ENCODE results near the gene ADGRV1.
"Not testable (repeated sequence)": the region's sequence is repeated elsewhere in the genome, so short reads cannot be mapped to it uniquely, and the experiment has no call there.

The ADGRV1 gene

GRCh38 chr5:90593083-90593482, 34.5 kb downstream of the ADGRV1 start:
- WGBS, 2 experiments: 97 to 98% methylated on average over 5 to 6 of the region's 6 CpGs
- H3K36me3 ChIP-seq (ENCODE audit: control insufficient read depth, insufficient read depth, low read length); H3K9me3 ChIP-seq (ENCODE audit: control insufficient read depth, low read length); H3K4me3 ChIP-seq (ENCODE audit: insufficient read depth, low read depth, low read length); H3K4me1 ChIP-seq (ENCODE audit: control insufficient read depth, insufficient read depth, low read length); H3K27ac ChIP-seq (ENCODE audit: insufficient read depth, low read depth, low read length, poor library complexity, severe bottlenecking); H3K27me3 ChIP-seq (ENCODE audit: control insufficient read depth, insufficient read depth, low read length, poor library complexity, severe bottlenecking): not testable (repeated sequence)

- not testable (repeated sequence) for H3K27me3 ChIP-seq (ENCODE audit: control insufficient read depth, insufficient read depth, low read length, poor library complexity, severe bottlenecking); H3K9me3 ChIP-seq (ENCODE audit: control insufficient read depth, low read length); H3K4me1 ChIP-seq (ENCODE audit: control insufficient read depth, insufficient read depth, low read length); H3K4me3 ChIP-seq (ENCODE audit: insufficient read depth, low read depth, low read length); H3K36me3 ChIP-seq (ENCODE audit: control insufficient read depth, insufficient read depth, low read length); H3K27ac ChIP-seq (ENCODE audit: insufficient read depth, low read depth, low read length, poor library complexity, severe bottlenecking)
- WGBS, 2 experiments: 92 to 94% methylated on average over 29 to 34 of the region's 34 CpGs
Observed at GRCh38 chr5:90595766-90596165, 37.2 kb downstream of the ADGRV1 start.

GRCh38 chr5:90598293-90598692, 39.7 kb downstream of the ADGRV1 start:
- no peaks in the 10 kb centered on the region for H3K36me3 ChIP-seq (ENCODE audit: control insufficient read depth, insufficient read depth, low read length)
- H3K4me1 ChIP-seq (ENCODE audit: control insufficient read depth, insufficient read depth, low read length): peaks cover 4% of the 10 kb centered on the region
- 88 to 92% methylated on average over 7 of the region's 7 CpGs for WGBS, 2 experiments
- peak overlapping the region; percentile 26 for H3K27ac ChIP-seq (ENCODE audit: insufficient read depth, low read depth, low read length, poor library complexity, severe bottlenecking)
- H3K4me3 ChIP-seq (ENCODE audit: insufficient read depth, low read depth, low read length): no peak overlapping the region
- H3K9me3 ChIP-seq (ENCODE audit: control insufficient read depth, low read length): no peaks in the 10 kb centered on the region
- H3K27me3 ChIP-seq (ENCODE audit: control insufficient read depth, insufficient read depth, low read length, poor library complexity, severe bottlenecking): no peaks in the 10 kb centered on the region

GRCh38 chr5:90600307-90600706, 41.7 kb downstream of the ADGRV1 start:
- not testable (repeated sequence) for H3K4me3 ChIP-seq (ENCODE audit: insufficient read depth, low read depth, low read length); H3K36me3 ChIP-seq (ENCODE audit: control insufficient read depth, insufficient read depth, low read length); H3K4me1 ChIP-seq (ENCODE audit: control insufficient read depth, insufficient read depth, low read length); H3K27me3 ChIP-seq (ENCODE audit: control insufficient read depth, insufficient read depth, low read length, poor library complexity, severe bottlenecking); H3K27ac ChIP-seq (ENCODE audit: insufficient read depth, low read depth, low read length, poor library complexity, severe bottlenecking); H3K9me3 ChIP-seq (ENCODE audit: control insufficient read depth, low read length)
- WGBS, 2 experiments: 93 to 99% methylated on average over 3 of the region's 3 CpGs

GRCh38 chr5:90601468-90601867, 42.9 kb downstream of the ADGRV1 start:
- 70 to 86% methylated on average over 1 of the region's 2 CpGs for WGBS, 2 experiments
- no peaks in the 10 kb centered on the region for H3K36me3 ChIP-seq (ENCODE audit: control insufficient read depth, insufficient read depth, low read length)
- H3K27me3 ChIP-seq (ENCODE audit: control insufficient read depth, insufficient read depth, low read length, poor library complexity, severe bottlenecking): no peaks in the 10 kb centered on the region

GRCh38 chr5:90602681-90603080, 44.1 kb downstream of the ADGRV1 start:
- peaks cover 4% of the 10 kb centered on the region for H3K4me1 ChIP-seq (ENCODE audit: control insufficient read depth, insufficient read depth, low read length)
- 90 to 93% methylated on average over 1 of the region's 1 CpG for WGBS, 2 experiments

More at GRCh38 chr5:90601468-90601867, 42.9 kb downstream of the ADGRV1 start:
- H3K27ac ChIP-seq (ENCODE audit: insufficient read depth, low read depth, low read length, poor library complexity, severe bottlenecking): no peak overlapping the region
- H3K9me3 ChIP-seq (ENCODE audit: control insufficient read depth, low read length): no peaks in the 10 kb centered on the region
- H3K4me3 ChIP-seq (ENCODE audit: insufficient read depth, low read depth, low read length): no peak overlapping the region
- H3K4me1 ChIP-seq (ENCODE audit: control insufficient read depth, insufficient read depth, low read length): peaks cover 4% of the 10 kb centered on the region

GRCh38 chr5:90606539-90606938, 47.9 kb downstream of the ADGRV1 start:
- Histone ChIP-seq H3K27ac (ENCODE audit: insufficient read depth, low read depth, low read length, poor library complexity, severe bottlenecking) (no peak overlapping the region), H3K4me3 (ENCODE audit: insufficient read depth, low read depth, low read length) (no peak overlapping the region), H3K9me3 (ENCODE audit: control insufficient read depth, low read length) (no peaks in the 10 kb centered on the region), H3K27me3 (ENCODE audit: control insufficient read depth, insufficient read depth, low read length, poor library complexity, severe bottlenecking) (no peaks in the 10 kb centered on the region), H3K36me3 (ENCODE audit: control insufficient read depth, insufficient read depth, low read length) (no peaks in the 10 kb centered on the region), H3K4me1 (ENCODE audit: control insufficient read depth, insufficient read depth, low read length) (no peaks in the 10 kb centered on the region)
- 86 to 90% methylated on average over 2 of the region's 2 CpGs for WGBS, 2 experiments

More at GRCh38 chr5:90602681-90603080, 44.1 kb downstream of the ADGRV1 start:
- Histone ChIP-seq H3K36me3 (ENCODE audit: control insufficient read depth, insufficient read depth, low read length) (no peaks in the 10 kb centered on the region), H3K9me3 (ENCODE audit: control insufficient read depth, low read length) (no peaks in the 10 kb centered on the region), H3K27me3 (ENCODE audit: control insufficient read depth, insufficient read depth, low read length, poor library complexity, severe bottlenecking) (no peaks in the 10 kb centered on the region), H3K4me3 (ENCODE audit: insufficient read depth, low read depth, low read length) (no peak overlapping the region), H3K27ac (ENCODE audit: insufficient read depth, low read depth, low read length, poor library complexity, severe bottlenecking) (no peak overlapping the region)

GRCh38 chr5:90612919-90613318, 54.3 kb downstream of the ADGRV1 start:
- no peak overlapping the region for H3K27ac ChIP-seq (ENCODE audit: insufficient read depth, low read depth, low read length, poor library complexity, severe bottlenecking)
- no peaks in the 10 kb centered on the region for H3K27me3 ChIP-seq (ENCODE audit: control insufficient read depth, insufficient read depth, low read length, poor library complexity, severe bottlenecking)

GRCh38 chr5:90613459-90613858, 54.9 kb downstream of the ADGRV1 start:
- H3K4me3 ChIP-seq (ENCODE audit: insufficient read depth, low read depth, low read length): no peak overlapping the region
- H3K9me3 ChIP-seq (ENCODE audit: control insufficient read depth, low read length): no peaks in the 10 kb centered on the region
- no peak overlapping the region for H3K27ac ChIP-seq (ENCODE audit: insufficient read depth, low read depth, low read length, poor library complexity, severe bottlenecking)
- peaks cover 4% of the 10 kb centered on the region for H3K4me1 ChIP-seq (ENCODE audit: control insufficient read depth, insufficient read depth, low read length)
- H3K36me3 ChIP-seq (ENCODE audit: control insufficient read depth, insufficient read depth, low read length): no peaks in the 10 kb centered on the region
- no peaks in the 10 kb centered on the region for H3K27me3 ChIP-seq (ENCODE audit: control insufficient read depth, insufficient read depth, low read length, poor library complexity, severe bottlenecking)
- WGBS, 2 experiments: 80 to 93% methylated on average over 2 to 3 of the region's 3 CpGs

More at GRCh38 chr5:90612919-90613318, 54.3 kb downstream of the ADGRV1 start:
- Histone ChIP-seq H3K36me3 (ENCODE audit: control insufficient read depth, insufficient read depth, low read length) (no peaks in the 10 kb centered on the region), H3K4me1 (ENCODE audit: control insufficient read depth, insufficient read depth, low read length) (peaks cover under 1% of the 10 kb centered on the region), H3K4me3 (ENCODE audit: insufficient read depth, low read depth, low read length) (no peak overlapping the region), H3K9me3 (ENCODE audit: control insufficient read depth, low read length) (no peaks in the 10 kb centered on the region)
- WGBS, 2 experiments: 82 to 85% methylated on average over 1 of the region's 1 CpG

- H3K4me3 ChIP-seq (ENCODE audit: insufficient read depth, low read depth, low read length): no peak overlapping the region
- H3K36me3 ChIP-seq (ENCODE audit: control insufficient read depth, insufficient read depth, low read length): no peaks in the 10 kb centered on the region
- H3K27ac ChIP-seq (ENCODE audit: insufficient read depth, low read depth, low read length, poor library complexity, severe bottlenecking): no peak overlapping the region
- H3K4me1 ChIP-seq (ENCODE audit: control insufficient read depth, insufficient read depth, low read length): peaks cover 4% of the 10 kb centered on the region
- no peaks in the 10 kb centered on the region for H3K9me3 ChIP-seq (ENCODE audit: control insufficient read depth, low read length)
- 80 to 83% methylated on average over 4 to 6 of the region's 6 CpGs for WGBS, 2 experiments
- no peaks in the 10 kb centered on the region for H3K27me3 ChIP-seq (ENCODE audit: control insufficient read depth, insufficient read depth, low read length, poor library complexity, severe bottlenecking)
Observed at GRCh38 chr5:90613918-90614504, 55.4 kb downstream of the ADGRV1 start.

GRCh38 chr5:90615355-90615754, 56.8 kb downstream of the ADGRV1 start:
- 95 to 100% methylated on average over 2 of the region's 3 CpGs for WGBS, 2 experiments
- Histone ChIP-seq H3K4me1 (ENCODE audit: control insufficient read depth, insufficient read depth, low read length) (peaks cover 4% of the 10 kb centered on the region), H3K27ac (ENCODE audit: insufficient read depth, low read depth, low read length, poor library complexity, severe bottlenecking) (no peak overlapping the region), H3K4me3 (ENCODE audit: insufficient read depth, low read depth, low read length) (no peak overlapping the region), H3K27me3 (ENCODE audit: control insufficient read depth, insufficient read depth, low read length, poor library complexity, severe bottlenecking) (no peaks in the 10 kb centered on the region), H3K36me3 (ENCODE audit: control insufficient read depth, insufficient read depth, low read length) (no peaks in the 10 kb centered on the region), H3K9me3 (ENCODE audit: control insufficient read depth, low read length) (no peaks in the 10 kb centered on the region)

All from ectodermal cell (in vitro differentiated cells).